ENCODE data around the gene RND3. TPM values are rescaled to one million over a fixed set of nuclear protein-coding genes. Genes with fewer than 3 reads are reported as not detected.

The RND3 gene
- total RNA-seq, 1 experiment from 2014 or later, result 45.3 TPM

DNA sequence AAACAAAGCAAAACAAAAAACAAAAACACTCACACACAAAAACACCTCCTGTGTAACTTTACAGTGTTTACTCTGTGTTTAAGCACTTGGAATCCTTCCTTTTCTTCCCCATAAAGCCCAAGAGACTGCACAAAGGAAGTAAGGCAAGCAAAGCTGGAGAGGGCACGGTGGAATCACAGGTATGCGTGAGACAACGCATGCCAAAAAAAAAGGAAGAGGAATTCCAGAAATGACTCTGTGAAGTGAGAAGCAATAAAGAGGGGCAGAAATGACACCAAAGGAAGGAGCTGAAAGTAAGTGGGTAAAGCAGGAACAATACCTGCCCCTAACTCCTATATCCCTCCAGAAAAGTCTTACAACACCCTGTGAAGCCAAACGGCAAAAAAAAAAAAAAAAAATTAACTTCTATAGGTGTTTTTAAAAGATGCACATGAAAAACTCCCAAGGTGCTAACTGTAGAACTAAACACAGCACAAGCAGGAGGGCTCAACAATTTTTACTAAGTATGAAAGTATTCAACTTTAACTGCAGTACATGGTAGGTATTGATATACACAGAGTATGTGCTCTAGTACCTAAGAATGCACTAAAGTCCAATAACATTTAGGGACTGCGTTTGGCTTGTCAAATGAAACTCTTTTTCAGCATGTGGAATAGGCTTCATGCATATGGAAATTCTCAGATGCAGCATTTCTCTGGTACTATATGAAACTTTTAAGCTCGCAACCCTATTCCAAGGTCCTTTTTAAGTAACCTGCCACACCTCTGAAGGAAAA, 9.1 kb downstream of the RND3 start:
- H3K4me3 ChIP-seq (ENCODE audit: low read depth in 2 of 2, low read length in 2 of 2), result peak overlapping the region in 1 of 2 experiments; percentile 19; a peak in 1 of 4 replicates
- ATAC-seq (peak; percentile 47; the same call in 1 of the 2 replicates), DNase-seq (ENCODE audit: low read depth, low spot score) (no peak)
- BruUV-seq (replicated peaks), result no TSS peak
- peak; percentile 49; the same call in 1 of the 2 replicates for TF ChIP-seq TCF7L2 (IDR thresholded peaks at IDR 0.05; ENCODE audit: low read depth, low read length)
- no peak for TF ChIP-seq SIN3A (IDR thresholded peaks at IDR 0.05; ENCODE audit: borderline replicate concordance, insufficient read depth, low read depth, low read length)
- H3K4me1 ChIP-seq (ENCODE audit: control insufficient read depth, insufficient read depth, low read length), result peaks cover 87% of the 10 kb centered on the region
- intact Hi-C loops (cut with micrococcal nuclease; ENCODE audit: unreplicated experiment), result loop anchor here (5.0 kb wide), 1 partner anchor 881 kb away; no protein-coding TSS in a partner anchor
- no peaks in the 10 kb centered on the region for H3K9me3 ChIP-seq (ENCODE audit: control insufficient read depth, insufficient read depth, low read depth, low read length)
- CTCF ChIA-PET, result no interaction called here
- POLR2A ChIA-PET, result interaction anchor here (0.6 kb wide), 1 partner anchor 119 kb away, joined by 3 read pairs; no protein-coding TSS in a partner anchor
- peaks cover 13% of the 10 kb centered on the region for H3K36me3 ChIP-seq (ENCODE audit: control insufficient read depth, insufficient read depth, low read length)
- no peaks in the 10 kb centered on the region for H3K27me3 ChIP-seq (ENCODE audit: control insufficient read depth, insufficient read depth, low read length)
- in situ Hi-C loops (cut with HindIII; ENCODE audit: low pct_unique_long_range_greater_than_20kb, low sequenced_read_pairs), result no loop called here
- H3K27ac ChIP-seq (ENCODE audit: low read length), result peak overlapping the region; percentile 77

DNA sequence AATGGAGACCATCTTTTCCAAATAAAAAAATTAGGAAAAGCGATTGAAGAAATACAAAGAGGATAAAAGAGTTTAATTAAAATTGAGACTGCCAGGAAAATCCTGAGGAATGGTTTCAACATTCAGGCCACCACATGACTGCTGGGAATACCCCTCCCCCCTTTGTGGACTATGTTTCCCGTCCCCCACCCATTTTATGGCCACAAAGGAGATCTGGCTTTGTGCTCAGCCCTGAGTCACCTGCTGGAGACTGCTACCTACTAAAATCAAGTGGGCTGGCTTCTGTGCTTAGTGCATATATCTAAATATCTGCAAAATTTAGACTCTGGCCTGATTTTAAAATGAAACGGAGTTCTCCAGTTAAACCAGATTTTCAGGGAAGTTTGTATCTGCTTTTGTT, 10.1 kb downstream of the RND3 start:
- no TSS peak for BruUV-seq (replicated peaks)
- Histone ChIP-seq H3K9me3 (ENCODE audit: control insufficient read depth, insufficient read depth, low read depth, low read length) (no peaks in the 10 kb centered on the region), H3K36me3 (ENCODE audit: control insufficient read depth, insufficient read depth, low read length) (peaks cover 18% of the 10 kb centered on the region), H3K27ac (ENCODE audit: low read length) (peak overlapping the region; percentile 71), H3K4me3 (ENCODE audit: low read depth in 2 of 2, low read length in 2 of 2) (peak overlapping the region in 1 of 2 experiments; percentile 13; a peak in 2 of 4 replicates), H3K4me1 (ENCODE audit: control insufficient read depth, insufficient read depth, low read length) (peaks cover 83% of the 10 kb centered on the region), H3K27me3 (ENCODE audit: control insufficient read depth, insufficient read depth, low read length) (no peaks in the 10 kb centered on the region)
- no peak for DNase-seq (ENCODE audit: low read depth, low spot score)
- TF ChIP-seq, protein P1, sequence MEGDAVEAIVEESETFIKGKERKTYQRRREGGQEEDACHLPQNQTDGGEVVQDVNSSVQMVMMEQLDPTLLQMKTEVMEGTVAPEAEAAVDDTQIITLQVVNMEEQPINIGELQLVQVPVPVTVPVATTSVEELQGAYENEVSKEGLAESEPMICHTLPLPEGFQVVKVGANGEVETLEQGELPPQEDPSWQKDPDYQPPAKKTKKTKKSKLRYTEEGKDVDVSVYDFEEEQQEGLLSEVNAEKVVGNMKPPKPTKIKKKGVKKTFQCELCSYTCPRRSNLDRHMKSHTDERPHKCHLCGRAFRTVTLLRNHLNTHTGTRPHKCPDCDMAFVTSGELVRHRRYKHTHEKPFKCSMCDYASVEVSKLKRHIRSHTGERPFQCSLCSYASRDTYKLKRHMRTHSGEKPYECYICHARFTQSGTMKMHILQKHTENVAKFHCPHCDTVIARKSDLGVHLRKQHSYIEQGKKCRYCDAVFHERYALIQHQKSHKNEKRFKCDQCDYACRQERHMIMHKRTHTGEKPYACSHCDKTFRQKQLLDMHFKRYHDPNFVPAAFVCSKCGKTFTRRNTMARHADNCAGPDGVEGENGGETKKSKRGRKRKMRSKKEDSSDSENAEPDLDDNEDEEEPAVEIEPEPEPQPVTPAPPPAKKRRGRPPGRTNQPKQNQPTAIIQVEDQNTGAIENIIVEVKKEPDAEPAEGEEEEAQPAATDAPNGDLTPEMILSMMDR (IDR thresholded peaks at IDR 0.05), result no peak
- TF ChIP-seq, protein P2, sequence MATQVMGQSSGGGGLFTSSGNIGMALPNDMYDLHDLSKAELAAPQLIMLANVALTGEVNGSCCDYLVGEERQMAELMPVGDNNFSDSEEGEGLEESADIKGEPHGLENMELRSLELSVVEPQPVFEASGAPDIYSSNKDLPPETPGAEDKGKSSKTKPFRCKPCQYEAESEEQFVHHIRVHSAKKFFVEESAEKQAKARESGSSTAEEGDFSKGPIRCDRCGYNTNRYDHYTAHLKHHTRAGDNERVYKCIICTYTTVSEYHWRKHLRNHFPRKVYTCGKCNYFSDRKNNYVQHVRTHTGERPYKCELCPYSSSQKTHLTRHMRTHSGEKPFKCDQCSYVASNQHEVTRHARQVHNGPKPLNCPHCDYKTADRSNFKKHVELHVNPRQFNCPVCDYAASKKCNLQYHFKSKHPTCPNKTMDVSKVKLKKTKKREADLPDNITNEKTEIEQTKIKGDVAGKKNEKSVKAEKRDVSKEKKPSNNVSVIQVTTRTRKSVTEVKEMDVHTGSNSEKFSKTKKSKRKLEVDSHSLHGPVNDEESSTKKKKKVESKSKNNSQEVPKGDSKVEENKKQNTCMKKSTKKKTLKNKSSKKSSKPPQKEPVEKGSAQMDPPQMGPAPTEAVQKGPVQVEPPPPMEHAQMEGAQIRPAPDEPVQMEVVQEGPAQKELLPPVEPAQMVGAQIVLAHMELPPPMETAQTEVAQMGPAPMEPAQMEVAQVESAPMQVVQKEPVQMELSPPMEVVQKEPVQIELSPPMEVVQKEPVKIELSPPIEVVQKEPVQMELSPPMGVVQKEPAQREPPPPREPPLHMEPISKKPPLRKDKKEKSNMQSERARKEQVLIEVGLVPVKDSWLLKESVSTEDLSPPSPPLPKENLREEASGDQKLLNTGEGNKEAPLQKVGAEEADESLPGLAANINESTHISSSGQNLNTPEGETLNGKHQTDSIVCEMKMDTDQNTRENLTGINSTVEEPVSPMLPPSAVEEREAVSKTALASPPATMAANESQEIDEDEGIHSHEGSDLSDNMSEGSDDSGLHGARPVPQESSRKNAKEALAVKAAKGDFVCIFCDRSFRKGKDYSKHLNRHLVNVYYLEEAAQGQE (IDR thresholded peaks at IDR 0.05; ENCODE audit: insufficient read depth in 1 of 2, low read depth in 2 of 2, low read length in 1 of 2), result no peak
- no peak for TF ChIP-seq TCF7L2 (IDR thresholded peaks at IDR 0.05; ENCODE audit: low read depth, low read length)
- no peak for TF ChIP-seq POLR2AphosphoS5 (IDR thresholded peaks at IDR 0.05; ENCODE audit: low read depth, low read length)
- no peak for TF ChIP-seq SIN3A (IDR thresholded peaks at IDR 0.05; ENCODE audit: borderline replicate concordance, insufficient read depth, low read depth, low read length)
- intact Hi-C loops (cut with micrococcal nuclease; ENCODE audit: unreplicated experiment) (loop anchor here (5.0 kb wide), 1 partner anchor 880 kb away; no protein-coding TSS in a partner anchor), in situ Hi-C loops (cut with HindIII; ENCODE audit: low pct_unique_long_range_greater_than_20kb, low sequenced_read_pairs) (no loop called here)
- ATAC-seq, result no peak
- ChIA-PET POLR2A (interaction anchor here (0.6 kb wide), 1 partner anchor 118 kb away, joined by 3 read pairs; no protein-coding TSS in a partner anchor), CTCF (no interaction called here)
